ENCODE measurements around the gene NPW. TPM values are rescaled to one million over a fixed set of nuclear protein-coding genes. Genes with fewer than 3 reads are reported as not detected.

The NPW gene
- total and polyA plus RNA-seq, 4 experiments from 2014 or later = not detected

- H3K27ac ChIP-seq (ENCODE audit: low read depth, low read length) = peak overlapping the region; percentile 57
- POLR2A ChIA-PET (ENCODE audit: partially characterized antibody) = interaction anchor here (0.8 to 7.5 kb wide), 5 partner anchors 13 to 230 kb away, joined by 3 to 99 read pairs (median 4); partner anchors contain the start of genes NDUFB10, PGP, PKD1 and RNF151
Measured at GRCh38 chr16:1984347-1985225, 35.0 kb upstream of the NPW start.

GRCh38 chr16:1985466-1986150 is 34.0 kb upstream of the NPW start:
- Mint-ChIP-seq H3K36me3 (peaks cover 6 to 10% of the 10 kb centered on the region in 2 donors), H3K4me1 (peaks cover 6 to 33% (median 20%) of the 10 kb centered on the region in 4 donors), H3K9me3 (no peaks in the 10 kb centered on the region), H3K27ac (peak overlapping the region in 3 of 7 donors; percentile 54 to 69 (median 55)), H3K4me3 (peak overlapping the region in 7 of 8 donors; percentile 6 to 79 (median 77)), H3K27me3 (peaks cover 14 to 16% of the 10 kb centered on the region in 2 donors)
- no peak for DNase-seq
- no peak overlapping the region for H3K27ac ChIP-seq (ENCODE audit: low read depth, low read length)
- no peaks in the 10 kb centered on the region for H3K9me3 ChIP-seq (ENCODE audit: control insufficient read depth in 1 of 2, low read length in 2 of 2)
- no peak overlapping the region for H3K4me3 ChIP-seq (ENCODE audit: low read length in 2 of 2)
- peaks cover 4% of the 10 kb centered on the region for H3K36me3 ChIP-seq (ENCODE audit: insufficient read depth, low read length)
- intact Hi-C loops (cut with micrococcal nuclease) = no loop called here
- H3K27me3 ChIP-seq (ENCODE audit: insufficient read depth, low read length) = peaks cover 15% of the 10 kb centered on the region
- POLR2A ChIA-PET (ENCODE audit: partially characterized antibody) = interaction anchor here (1.1 to 7.5 kb wide), 5 partner anchors 9 to 229 kb away, joined by 3 to 99 read pairs (median 4); partner anchors contain the start of genes NDUFB10, PGP, RNF151 and RPS2
- CTCF ChIA-PET (ENCODE audit: partially characterized antibody) = interaction anchor here (2.1 kb wide), 1 partner anchor 18 kb away, joined by 8 read pairs; no protein-coding TSS in a partner anchor
- peaks cover 31% of the 10 kb centered on the region for H3K4me1 ChIP-seq (ENCODE audit: insufficient read depth, low read length)

More at GRCh38 chr16:1984347-1985225, 35.0 kb upstream of the NPW start:
- Mint-ChIP-seq H3K4me1 (peaks cover 6 to 30% (median 18%) of the 10 kb centered on the region in 4 donors), H3K27ac (peak overlapping the region; percentile 57 to 89 (median 78)), H3K36me3 (peaks cover 6 to 10% of the 10 kb centered on the region in 2 donors), H3K27me3 (peaks cover 14 to 16% of the 10 kb centered on the region in 2 donors), H3K4me3 (peak overlapping the region; percentile 75 to 89 (median 78)), H3K9me3 (no peaks in the 10 kb centered on the region)
- peaks cover 27% of the 10 kb centered on the region for H3K4me1 ChIP-seq (ENCODE audit: insufficient read depth, low read length)
- H3K36me3 ChIP-seq (ENCODE audit: insufficient read depth, low read length) = peaks cover 4% of the 10 kb centered on the region
- no peak for DNase-seq
- peaks cover 20% of the 10 kb centered on the region for H3K27me3 ChIP-seq (ENCODE audit: insufficient read depth, low read length)
- CTCF ChIA-PET (ENCODE audit: partially characterized antibody) = interaction anchor here (2.1 kb wide), 1 partner anchor 19 kb away, joined by 8 read pairs; no protein-coding TSS in a partner anchor
- no peaks in the 10 kb centered on the region for H3K9me3 ChIP-seq (ENCODE audit: control insufficient read depth in 1 of 2, low read length in 2 of 2)
- H3K4me3 ChIP-seq (ENCODE audit: low read length in 2 of 2) = peak overlapping the region in 1 of 2 donors; percentile 64
- intact Hi-C loops (cut with micrococcal nuclease) = loop anchor here (1.0 kb wide), 3 partner anchors 8 to 171 kb away; partner anchors contain the start of genes NDUFB10 and TRAF7

GRCh38 chr16:1987198-1987597 is 32.4 kb upstream of the NPW start:
- Mint-ChIP-seq H3K9me3 (no peaks in the 10 kb centered on the region), H3K27ac (peak overlapping the region in 1 of 7 donors; percentile 68), H3K4me1 (peaks cover 10 to 43% (median 27%) of the 10 kb centered on the region in 4 donors), H3K36me3 (peaks cover 6 to 10% of the 10 kb centered on the region in 2 donors), H3K27me3 (peaks cover 6 to 9% of the 10 kb centered on the region in 2 donors), H3K4me3 (peak overlapping the region in 1 of 8 donors; percentile 60)
- Histone ChIP-seq H3K36me3 (ENCODE audit: insufficient read depth, low read length) (peaks cover 4% of the 10 kb centered on the region), H3K4me3 (ENCODE audit: low read length in 2 of 2) (no peak overlapping the region), H3K9me3 (ENCODE audit: control insufficient read depth in 1 of 2, low read length in 2 of 2) (no peaks in the 10 kb centered on the region), H3K4me1 (ENCODE audit: insufficient read depth, low read length) (peaks cover 43% of the 10 kb centered on the region), H3K27ac (ENCODE audit: low read depth, low read length) (no peak overlapping the region), H3K27me3 (ENCODE audit: insufficient read depth, low read length) (no peaks in the 10 kb centered on the region)
- intact Hi-C loops (cut with micrococcal nuclease) = no loop called here
- ChIA-PET CTCF (ENCODE audit: partially characterized antibody) (interaction anchor here (3.3 kb wide), 1 partner anchor 17 kb away, joined by 13 read pairs; no protein-coding TSS in a partner anchor), POLR2A (ENCODE audit: partially characterized antibody) (interaction anchor here (0.8 to 7.5 kb wide), 4 partner anchors 16 to 26 kb away, joined by 3 to 99 read pairs (median 6); partner anchors contain the start of genes NDUFB10, RNF151, RPS2 and TBL3)
- DNase-seq = no peak

GRCh38 chr16:1989209-1990100 is 30.1 kb upstream of the NPW start, which contains the start of gene SYNGR3:
TSS of gene SYNGR3 (plus strand) at chr16:1989970. CDS start at chr16:1990103, 133 bp downstream.
- H3K9me3 ChIP-seq (ENCODE audit: control insufficient read depth in 1 of 2, low read length in 2 of 2) = no peaks in the 10 kb centered on the region
- peaks cover 4% of the 10 kb centered on the region for H3K36me3 ChIP-seq (ENCODE audit: insufficient read depth, low read length)
- peaks cover 32% of the 10 kb centered on the region for H3K4me1 ChIP-seq (ENCODE audit: insufficient read depth, low read length)
- CTCF ChIA-PET (ENCODE audit: partially characterized antibody) = interaction anchor here (1.6 to 3.3 kb wide), 2 partner anchors 14 to 151 kb away, joined by 4 to 13 read pairs; no protein-coding TSS in a partner anchor
- peak within 1 kb of the TSS; percentile 24 to 84 (median 76) for H3K4me3 Mint-ChIP-seq
- H3K9me3 Mint-ChIP-seq = peaks cover 0 to 1% (median 0%) of the 10 kb centered on the region in 8 donors
- POLR2A ChIA-PET (ENCODE audit: partially characterized antibody) = interaction anchor here (1.9 to 5.7 kb wide), 5 partner anchors 19 to 166 kb away, joined by 7 to 71 read pairs (median 29); partner anchors contain the start of genes NDUFB10, RPS2, TRAF7 and ZNF598
- H3K27me3 Mint-ChIP-seq = peaks cover 6 to 7% of the 10 kb centered on the region in 2 donors
- no peaks in the 10 kb centered on the region for H3K27me3 ChIP-seq (ENCODE audit: insufficient read depth, low read length)
- peak within 1 kb of the TSS; percentile 30 for H3K27ac ChIP-seq (ENCODE audit: low read depth, low read length)
- peak within 1 kb of the TSS in 5 of 7 donors; percentile 64 to 89 (median 70) for H3K27ac Mint-ChIP-seq
- intact Hi-C loops (cut with micrococcal nuclease) = loop anchor here (2.0 to 5.0 kb wide), 2 partner anchors 17 to 47 kb away; partner anchors contain the start of genes MSRB1 and TBL3
- H3K4me3 ChIP-seq (ENCODE audit: low read length in 2 of 2) = peak within 1 kb of the TSS; percentile 36 to 52
- DNase-seq = no peak
- H3K4me1 Mint-ChIP-seq = peaks cover 9 to 33% (median 19%) of the 10 kb centered on the region in 4 donors
- peaks cover 6 to 10% of the 10 kb centered on the region in 2 donors for H3K36me3 Mint-ChIP-seq

GRCh38 chr16:1990101-1990350 is 29.6 kb upstream of the NPW start:
- H3K27me3 Mint-ChIP-seq = peaks cover 6 to 7% of the 10 kb centered on the region in 2 donors
- no peak overlapping the region for H3K4me3 Mint-ChIP-seq

More at GRCh38 chr16:1990101-1990350, 29.6 kb upstream of the NPW start:
- Histone ChIP-seq H3K27ac (ENCODE audit: low read depth, low read length) (no peak overlapping the region), H3K27me3 (ENCODE audit: insufficient read depth, low read length) (no peaks in the 10 kb centered on the region), H3K4me1 (ENCODE audit: insufficient read depth, low read length) (peaks cover 26% of the 10 kb centered on the region), H3K9me3 (ENCODE audit: control insufficient read depth in 1 of 2, low read length in 2 of 2) (no peaks in the 10 kb centered on the region), H3K4me3 (ENCODE audit: low read length in 2 of 2) (no peak overlapping the region), H3K36me3 (ENCODE audit: insufficient read depth, low read length) (peaks cover 4% of the 10 kb centered on the region)
- H3K4me1 Mint-ChIP-seq = peaks cover 6 to 30% (median 18%) of the 10 kb centered on the region in 4 donors
- peaks cover 6 to 9% of the 10 kb centered on the region in 2 donors for H3K36me3 Mint-ChIP-seq
- peaks cover 0 to 1% (median 0%) of the 10 kb centered on the region in 8 donors for H3K9me3 Mint-ChIP-seq
- H3K27ac Mint-ChIP-seq = no peak overlapping the region
- CTCF ChIA-PET (ENCODE audit: partially characterized antibody) = interaction anchor here (1.6 kb wide), 1 partner anchor 14 kb away, joined by 7 read pairs; no protein-coding TSS in a partner anchor
- intact Hi-C loops (cut with micrococcal nuclease) = loop anchor here (2.0 to 5.0 kb wide), 2 partner anchors 17 to 48 kb away; partner anchors contain the start of genes MSRB1 and TBL3
- POLR2A ChIA-PET (ENCODE audit: partially characterized antibody) = interaction anchor here (1.1 to 5.7 kb wide), 7 partner anchors 9 to 165 kb away, joined by 3 to 71 read pairs (median 29); partner anchors contain the start of genes MSRB1, NDUFB10, NOXO1 and RPS2
- no peak for DNase-seq
